Measurements from ENCODE around the gene AGPS.

DNA sequence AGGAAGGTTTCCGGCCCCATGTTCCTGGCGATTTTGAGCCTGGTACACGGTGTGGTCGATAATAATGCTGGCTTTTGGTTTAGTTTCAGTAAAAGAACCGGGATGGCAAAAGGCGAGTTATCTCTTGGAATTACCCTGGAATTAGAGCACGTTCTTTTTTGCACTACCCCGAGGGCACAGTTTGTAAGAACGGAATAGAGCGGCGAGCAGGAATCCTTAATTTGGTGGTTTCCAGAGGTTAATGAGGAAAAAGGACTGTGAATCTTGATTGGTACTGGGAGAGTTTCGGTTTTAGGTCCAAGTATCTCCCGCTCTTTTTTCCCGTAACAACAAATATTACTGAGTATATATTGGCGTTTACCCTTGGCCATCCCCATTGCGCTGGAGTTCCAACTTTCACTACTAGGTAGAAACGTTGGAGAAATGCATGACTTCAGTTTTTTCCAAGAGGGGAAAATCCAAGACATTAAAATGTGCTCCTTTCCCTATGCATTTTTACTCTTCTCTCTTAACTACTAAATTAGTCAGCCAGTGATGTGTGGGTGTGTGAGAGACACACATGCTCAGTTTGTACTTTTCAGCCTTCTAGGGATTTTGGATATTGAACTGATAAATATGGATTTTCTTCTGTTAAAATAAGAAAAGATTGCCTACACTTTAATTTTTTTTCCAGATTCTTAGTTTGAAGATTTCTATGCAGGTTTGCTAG lies 160.8 kb downstream of the AGPS start:
- TF ChIP-seq, protein P1, sequence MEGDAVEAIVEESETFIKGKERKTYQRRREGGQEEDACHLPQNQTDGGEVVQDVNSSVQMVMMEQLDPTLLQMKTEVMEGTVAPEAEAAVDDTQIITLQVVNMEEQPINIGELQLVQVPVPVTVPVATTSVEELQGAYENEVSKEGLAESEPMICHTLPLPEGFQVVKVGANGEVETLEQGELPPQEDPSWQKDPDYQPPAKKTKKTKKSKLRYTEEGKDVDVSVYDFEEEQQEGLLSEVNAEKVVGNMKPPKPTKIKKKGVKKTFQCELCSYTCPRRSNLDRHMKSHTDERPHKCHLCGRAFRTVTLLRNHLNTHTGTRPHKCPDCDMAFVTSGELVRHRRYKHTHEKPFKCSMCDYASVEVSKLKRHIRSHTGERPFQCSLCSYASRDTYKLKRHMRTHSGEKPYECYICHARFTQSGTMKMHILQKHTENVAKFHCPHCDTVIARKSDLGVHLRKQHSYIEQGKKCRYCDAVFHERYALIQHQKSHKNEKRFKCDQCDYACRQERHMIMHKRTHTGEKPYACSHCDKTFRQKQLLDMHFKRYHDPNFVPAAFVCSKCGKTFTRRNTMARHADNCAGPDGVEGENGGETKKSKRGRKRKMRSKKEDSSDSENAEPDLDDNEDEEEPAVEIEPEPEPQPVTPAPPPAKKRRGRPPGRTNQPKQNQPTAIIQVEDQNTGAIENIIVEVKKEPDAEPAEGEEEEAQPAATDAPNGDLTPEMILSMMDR (IDR thresholded peaks at IDR 0.05) = no peak
- TF ChIP-seq POLR2A (IDR thresholded peaks at IDR 0.05) = no peak

All from heart left ventricle (tissue), 13 donors.